GM12892 (cell line): Measurements from ENCODE around the gene SORCS2.

Experiments used
- DNase-seq: peaks from one replicate; pipeline ENCODE4 v3.0.0; 2011; ENCODE audit not compliant: insufficient read length
- FAIRE-seq: peaks from 2 replicates; lab custom pipeline; 2011; peaks lifted over from hg19 to GRCh38; lab: Jason Lieb, UNC
- POLR2A ChIP-seq: IDR thresholded peaks from 2 replicates; pipeline ENCODE4 v1.6.1; 2011; ENCODE audit warnings: low read depth, low read length, control low read depth
- POLR2AphosphoS5 ChIP-seq: IDR thresholded peaks from 2 replicates; pipeline ENCODE4 v1.6.1; 2011; ENCODE audit warnings: low read depth, low read length, control low read depth
- TAF1 ChIP-seq: IDR thresholded peaks from 2 replicates; pipeline ENCODE4 v1.6.1; 2011; ENCODE audit warnings: low read depth, mild to moderate bottlenecking, control low read depth, low read length, borderline replicate concordance

Gene SORCS2

GRCh38 chr4:7691982-7692381 is 499.6 kb downstream of the SORCS2 start:
- FAIRE-seq (no peak), DNase-seq (no peak)
- no peak for TF ChIP-seq TAF1
- TF ChIP-seq POLR2AphosphoS5, result no peak
- no peak for TF ChIP-seq POLR2A

DNA sequence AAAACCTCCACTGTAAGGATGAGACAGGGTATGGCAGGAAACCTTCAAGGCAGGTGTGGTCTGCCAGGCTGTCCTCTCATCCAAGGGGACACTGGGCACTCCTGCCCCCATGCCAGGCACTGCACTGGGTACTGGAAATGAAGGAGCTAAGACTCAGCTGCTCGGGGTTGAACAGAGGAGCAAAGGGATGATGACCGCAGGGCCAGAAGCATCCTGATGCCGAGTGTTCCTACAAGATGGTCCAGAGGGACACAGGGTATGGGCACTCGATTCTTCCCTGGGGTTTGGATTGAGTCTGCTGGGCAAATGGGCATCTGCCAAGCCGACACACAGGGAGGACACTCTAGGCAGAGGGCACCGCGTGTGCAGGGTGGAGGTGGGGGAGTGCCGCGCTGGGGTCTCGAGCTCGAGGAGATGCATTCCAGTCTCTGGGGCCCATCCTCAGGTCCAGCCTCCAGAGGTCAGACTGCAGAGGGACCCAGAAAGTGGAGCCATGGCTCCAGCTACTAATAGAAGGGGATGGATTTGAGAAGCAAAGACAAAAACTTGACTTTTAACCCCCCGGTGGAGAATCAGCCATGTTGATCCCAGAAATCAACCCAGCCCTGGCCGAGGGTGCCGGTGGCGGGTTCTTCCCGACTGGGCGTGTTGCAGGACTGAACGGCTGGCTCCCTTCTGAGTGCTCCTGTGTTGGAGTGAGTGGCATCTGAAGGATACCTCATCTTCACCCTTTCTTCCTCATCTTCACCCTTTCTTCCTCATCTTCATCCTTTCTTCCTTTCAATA is 500.3 kb downstream of the SORCS2 start:
- DNase-seq (no peak), FAIRE-seq (no peak)
- TF ChIP-seq TAF1 (no peak), POLR2A (no peak), POLR2AphosphoS5 (no peak)

GRCh38 chr4:7693237-7693608 is 500.9 kb downstream of the SORCS2 start:
- no peak for FAIRE-seq
- DNase-seq, result no peak
- TF ChIP-seq POLR2AphosphoS5 (no peak), TAF1 (no peak), POLR2A (no peak)

- TF ChIP-seq TAF1 (no peak), POLR2A (no peak), POLR2AphosphoS5 (no peak)
- no peak for FAIRE-seq
- DNase-seq, result no peak
Measured at GRCh38 chr4:7693711-7694110, 501.4 kb downstream of the SORCS2 start.

DNA sequence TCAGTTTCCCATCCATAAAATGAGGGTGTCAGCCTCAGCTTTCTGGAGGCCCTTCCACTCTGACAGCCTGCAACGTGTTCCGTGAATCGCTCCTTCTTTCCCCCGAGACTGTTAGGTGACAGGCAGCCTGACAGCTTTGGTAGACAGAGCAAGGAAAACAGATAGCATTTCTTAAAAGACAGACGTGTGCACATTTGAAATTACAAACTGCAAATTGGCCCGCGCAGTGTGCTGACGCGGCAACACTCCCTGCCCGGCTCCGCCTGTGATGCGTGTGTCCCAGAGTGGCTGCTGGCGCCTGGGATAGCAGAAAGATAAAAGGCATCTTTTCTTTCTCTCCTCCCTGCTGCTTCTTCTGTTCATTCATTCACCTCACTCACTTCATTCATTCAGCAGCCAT is 502.0 kb downstream of the SORCS2 start:
- FAIRE-seq, result no peak

GRCh38 chr4:7697343-7697742 is 505.0 kb downstream of the SORCS2 start:
- TF ChIP-seq POLR2AphosphoS5 (no peak), TAF1 (no peak), POLR2A (no peak)
- no peak for FAIRE-seq
- no peak for DNase-seq

More for the DNA sequence above, 502.0 kb downstream of the SORCS2 start:
- TF ChIP-seq TAF1 (no peak), POLR2AphosphoS5 (no peak), POLR2A (no peak)
- DNase-seq, result no peak

- FAIRE-seq (no peak), DNase-seq (no peak)
- TF ChIP-seq POLR2AphosphoS5 (no peak), TAF1 (no peak), POLR2A (no peak)
Measured at GRCh38 chr4:7697821-7698220, 505.5 kb downstream of the SORCS2 start.

DNA sequence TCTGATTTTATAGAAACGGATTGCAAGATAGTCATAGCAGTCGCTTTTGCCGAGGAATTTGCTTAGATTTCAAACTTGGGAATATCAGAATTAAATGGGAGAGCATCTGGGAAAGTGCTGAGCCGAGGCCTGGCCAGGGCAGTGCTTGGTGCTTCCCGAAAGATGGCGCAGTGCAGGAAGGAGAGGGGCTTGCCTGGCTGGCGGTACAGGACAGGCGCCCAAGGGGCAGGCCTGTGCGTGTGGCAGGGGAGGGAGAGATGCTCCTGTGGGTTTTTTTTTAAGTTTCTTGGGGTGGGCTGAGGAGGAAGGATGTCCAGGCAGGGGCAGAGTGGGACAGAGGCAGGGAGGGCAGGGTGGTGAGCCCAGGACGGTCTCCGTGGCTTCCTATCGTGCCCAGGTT is 506.2 kb downstream of the SORCS2 start:
- TF ChIP-seq POLR2AphosphoS5 (no peak), TAF1 (no peak), POLR2A (no peak)
- no peak for DNase-seq
- FAIRE-seq, result no peak

- FAIRE-seq (no peak), DNase-seq (no peak)
- no peak for TF ChIP-seq POLR2A
- TF ChIP-seq POLR2AphosphoS5, result no peak
- no peak for TF ChIP-seq TAF1
Measured at GRCh38 chr4:7699031-7699430, 506.7 kb downstream of the SORCS2 start.

DNA sequence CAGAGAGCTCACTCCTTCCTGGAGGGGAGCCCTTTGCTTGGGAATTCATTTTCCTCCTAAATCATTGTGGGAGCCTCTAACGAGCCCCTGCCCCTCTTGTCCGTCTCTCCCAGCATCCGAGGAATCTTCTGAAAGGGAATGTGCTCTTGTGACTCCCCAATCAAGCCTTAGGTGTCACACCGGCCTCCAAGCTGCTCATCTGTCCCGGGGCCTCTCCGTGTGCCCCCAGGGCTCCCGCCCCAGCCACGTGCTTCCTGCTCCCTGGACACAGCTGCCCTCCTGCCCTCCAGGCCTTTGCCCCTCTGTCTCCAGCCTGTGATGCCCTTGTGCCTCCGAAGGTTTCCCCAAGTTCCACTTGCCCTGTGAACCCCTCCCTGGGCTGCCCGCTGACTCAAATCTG is 507.5 kb downstream of the SORCS2 start:
- FAIRE-seq (no peak), DNase-seq (no peak)
- TF ChIP-seq POLR2AphosphoS5 (no peak), POLR2A (no peak), TAF1 (no peak)

- FAIRE-seq, result no peak
- TF ChIP-seq POLR2AphosphoS5, result no peak
- no peak for TF ChIP-seq TAF1
- TF ChIP-seq POLR2A, result no peak
- no peak for DNase-seq
Measured at GRCh38 chr4:7700665-7701064, 508.3 kb downstream of the SORCS2 start.

- FAIRE-seq, result no peak
- TF ChIP-seq POLR2A (no peak), POLR2AphosphoS5 (no peak), TAF1 (no peak)
- no peak for DNase-seq
Measured at GRCh38 chr4:7701866-7702649, 509.7 kb downstream of the SORCS2 start.
